ENCODE measurements around the gene BMP5. TPM values are rescaled to one million over a fixed set of nuclear protein-coding genes. Genes with fewer than 3 reads are reported as not detected.

The BMP5 gene
- total RNA-seq, 1 donor from 2014 or later, result 2.4 TPM

DNA sequence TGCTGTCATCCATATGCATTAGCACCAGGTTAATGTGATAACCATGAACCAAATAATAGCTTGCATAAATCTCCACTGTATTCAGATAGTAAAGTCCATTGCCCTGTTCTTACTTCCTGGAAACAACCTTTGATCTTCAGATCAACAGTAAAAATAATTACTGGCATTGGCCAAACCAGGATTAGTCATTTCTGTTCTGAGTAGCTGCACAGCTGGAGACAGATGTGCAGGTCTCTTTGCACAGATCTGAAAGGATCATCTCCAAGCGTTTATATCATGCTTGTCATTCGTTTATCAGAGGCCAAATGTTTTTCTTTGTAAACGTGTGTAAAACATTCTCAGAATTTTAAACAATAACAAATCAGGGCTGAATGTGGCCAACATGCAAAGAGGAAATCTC is 162.0 kb downstream of the BMP5 start:
- no peak for DNase-seq (ENCODE audit: low spot score)

DNA sequence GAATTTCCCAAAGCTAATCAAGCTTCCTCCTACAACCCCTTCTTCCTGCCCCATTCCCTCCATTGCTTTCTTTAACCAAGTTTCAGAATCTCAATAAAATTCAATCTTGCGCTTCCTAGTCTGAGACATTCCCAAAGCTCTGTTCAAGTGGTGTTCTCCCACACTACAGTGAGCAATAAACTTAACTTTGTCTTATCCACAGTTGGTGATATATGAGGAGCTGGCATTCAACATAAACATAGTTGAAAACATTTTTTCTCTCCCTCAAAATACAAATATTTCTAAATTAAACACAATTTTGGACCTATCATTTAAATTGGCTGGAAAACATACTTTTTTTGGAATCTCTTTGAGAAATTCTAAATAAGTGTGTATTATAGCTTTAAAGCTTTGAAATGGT is 166.7 kb downstream of the BMP5 start:
- no peak for DNase-seq (ENCODE audit: low spot score)

DNA sequence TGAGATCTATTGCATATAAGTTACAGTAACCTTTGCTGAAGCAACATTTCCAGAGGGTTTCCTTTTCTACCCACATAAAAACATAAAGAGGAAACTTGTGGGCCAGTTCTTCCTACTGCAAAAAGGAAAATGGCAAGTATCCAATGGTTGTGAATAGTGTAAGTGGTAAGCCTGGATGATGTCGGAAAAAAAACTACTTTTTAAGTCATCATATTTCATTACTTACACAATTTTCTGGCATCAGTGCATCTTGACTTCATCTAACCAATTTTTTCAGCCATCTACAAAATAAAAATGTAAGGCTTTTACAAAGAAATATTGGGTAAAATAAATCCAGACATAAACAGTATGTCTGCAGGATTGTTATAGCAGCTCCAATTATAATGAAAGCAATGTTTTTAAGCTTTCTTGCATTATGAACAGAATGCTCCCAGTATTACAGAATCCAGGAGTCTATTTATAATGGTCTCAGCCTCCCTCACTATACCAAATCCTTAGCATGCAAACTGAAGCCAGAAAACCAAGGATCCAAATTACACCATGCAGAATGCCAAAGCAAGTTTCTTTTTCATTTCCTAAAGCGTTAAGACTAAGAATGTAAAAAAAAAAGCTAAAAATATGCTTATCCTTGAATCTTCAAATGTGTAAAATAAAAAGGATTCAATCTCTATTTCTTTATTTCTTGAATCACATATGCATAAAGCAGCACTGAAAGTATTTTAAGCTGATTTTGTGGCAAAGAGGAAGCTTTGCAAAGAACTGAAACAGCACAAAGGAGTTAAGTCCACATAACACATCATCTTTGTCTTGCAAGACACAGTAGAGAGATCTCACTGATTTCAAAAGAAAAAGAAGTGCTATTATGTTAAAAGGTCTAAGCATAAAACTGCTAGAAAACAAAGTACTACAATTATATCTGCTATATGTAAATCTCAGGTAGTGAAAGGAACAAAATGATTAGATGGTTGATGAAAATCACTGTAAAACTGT is 169.6 kb downstream of the BMP5 start:
- no peak for DNase-seq (ENCODE audit: low spot score)

DNA sequence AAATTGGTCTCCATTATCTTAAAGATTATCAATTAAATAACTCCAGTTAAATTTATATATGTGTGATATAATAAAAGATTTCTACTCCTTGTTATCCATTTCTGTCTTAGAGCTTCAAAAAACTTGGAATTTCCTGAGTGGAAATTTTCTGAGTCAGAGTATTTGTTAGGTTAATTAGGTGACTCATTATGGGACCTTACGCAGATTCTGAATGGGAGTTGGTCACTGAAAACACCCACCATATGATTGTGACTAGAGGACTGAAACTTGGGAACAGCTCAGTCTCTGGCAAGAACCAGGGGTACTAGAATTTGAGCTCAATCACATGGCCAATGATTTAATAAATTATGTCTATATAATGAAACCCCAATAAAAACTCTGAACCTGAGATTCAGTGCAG is 171.0 kb downstream of the BMP5 start:
- DNase-seq (ENCODE audit: low spot score), result no peak
